Measurements from ENCODE around the gene JDP2.

JDP2 gene

GRCh38 chr14:75491376-75491978 is 63.7 kb downstream of the JDP2 start:
- DNase-seq, result no peak

DNA sequence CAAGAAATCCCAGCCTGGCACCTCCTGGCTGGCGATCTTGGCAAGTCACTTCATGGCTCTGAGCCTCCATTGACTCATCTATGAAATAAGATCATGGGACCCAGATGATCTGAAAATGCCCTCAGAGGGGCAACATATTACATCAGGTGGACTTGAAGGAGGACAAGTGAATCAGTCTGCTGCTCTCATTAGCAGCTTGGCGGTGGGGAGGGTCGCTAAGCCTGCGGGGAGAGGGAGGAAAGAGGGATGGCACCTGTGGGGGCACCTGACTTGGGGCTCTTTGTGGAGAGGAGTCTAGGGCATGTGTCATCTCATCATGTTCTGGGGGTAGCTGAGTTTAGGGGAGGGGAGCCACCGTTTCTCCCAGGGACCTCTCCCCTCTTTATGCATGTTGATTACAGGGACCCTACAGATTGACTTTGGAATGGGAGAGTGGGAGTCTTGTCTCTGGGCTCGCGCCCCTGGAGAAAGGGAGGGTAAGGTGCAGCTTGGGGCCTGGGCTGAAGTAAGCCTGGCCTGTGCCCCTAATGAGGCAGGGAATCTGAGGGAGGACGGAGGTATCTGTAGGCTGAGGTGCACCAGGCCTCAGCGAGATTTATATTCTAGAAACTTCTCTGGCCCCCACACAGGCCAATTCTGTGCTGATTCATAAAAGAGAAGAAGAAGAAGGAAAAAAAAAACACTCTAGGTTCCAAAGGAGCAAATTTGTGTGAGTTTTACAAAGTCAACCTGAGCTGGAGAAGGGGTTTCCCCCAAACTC is 65.2 kb downstream of the JDP2 start:
- no peak for DNase-seq

GRCh38 chr14:75493592-75494087 is 65.8 kb downstream of the JDP2 start:
- DNase-seq, result no peak

- no peak for DNase-seq
These were observed 67.1 kb downstream of the JDP2 start for GRCh38 chr14:75494896-75495295.

DNA sequence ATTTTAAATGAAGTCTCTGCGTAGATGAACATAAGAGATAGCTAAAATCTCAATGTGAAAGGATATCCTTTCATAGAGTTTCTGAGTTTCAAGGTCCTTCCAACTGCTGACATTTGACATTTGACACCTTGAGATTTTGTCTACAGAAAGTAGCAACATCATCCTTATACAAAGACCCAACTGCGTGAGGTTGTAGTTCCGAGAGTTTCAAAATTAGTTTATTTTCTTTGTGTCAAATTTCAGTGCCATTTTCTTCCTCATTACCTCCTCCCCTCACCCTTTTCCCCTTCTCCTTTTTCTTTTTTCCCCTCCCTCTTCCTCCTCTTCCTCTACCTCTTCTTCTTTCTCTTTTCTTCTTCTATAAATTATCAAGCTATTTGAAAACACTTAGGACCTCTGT is 67.6 kb downstream of the JDP2 start:
- no peak for DNase-seq

GRCh38 chr14:75495882-75496281 is 68.1 kb downstream of the JDP2 start:
- DNase-seq, result no peak

GRCh38 chr14:75496755-75497154 is 68.9 kb downstream of the JDP2 start:
- DNase-seq, result no peak

DNA sequence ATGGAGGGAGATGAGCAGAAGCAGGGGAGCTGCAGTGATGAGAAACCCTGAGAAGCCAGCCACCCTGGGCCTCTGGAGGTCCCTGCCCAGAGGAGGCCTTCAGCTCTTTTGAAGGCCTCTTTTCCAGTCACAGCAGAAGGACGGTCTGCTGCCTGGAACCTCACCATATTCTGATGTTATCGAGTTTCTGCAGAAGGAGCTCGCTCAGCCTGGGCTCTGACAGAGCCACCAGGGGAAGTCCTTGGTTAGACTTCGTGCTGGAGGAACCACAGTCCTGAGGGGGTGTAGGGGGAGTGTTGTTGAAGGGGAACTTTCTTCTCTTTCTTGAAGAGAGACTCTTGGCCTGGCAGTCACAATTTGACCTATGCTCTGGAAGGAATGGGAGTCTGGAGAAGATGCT is 69.4 kb downstream of the JDP2 start:
- no peak for DNase-seq

- no peak for DNase-seq
These were observed 69.9 kb downstream of the JDP2 start for GRCh38 chr14:75497701-75498100.

DNA sequence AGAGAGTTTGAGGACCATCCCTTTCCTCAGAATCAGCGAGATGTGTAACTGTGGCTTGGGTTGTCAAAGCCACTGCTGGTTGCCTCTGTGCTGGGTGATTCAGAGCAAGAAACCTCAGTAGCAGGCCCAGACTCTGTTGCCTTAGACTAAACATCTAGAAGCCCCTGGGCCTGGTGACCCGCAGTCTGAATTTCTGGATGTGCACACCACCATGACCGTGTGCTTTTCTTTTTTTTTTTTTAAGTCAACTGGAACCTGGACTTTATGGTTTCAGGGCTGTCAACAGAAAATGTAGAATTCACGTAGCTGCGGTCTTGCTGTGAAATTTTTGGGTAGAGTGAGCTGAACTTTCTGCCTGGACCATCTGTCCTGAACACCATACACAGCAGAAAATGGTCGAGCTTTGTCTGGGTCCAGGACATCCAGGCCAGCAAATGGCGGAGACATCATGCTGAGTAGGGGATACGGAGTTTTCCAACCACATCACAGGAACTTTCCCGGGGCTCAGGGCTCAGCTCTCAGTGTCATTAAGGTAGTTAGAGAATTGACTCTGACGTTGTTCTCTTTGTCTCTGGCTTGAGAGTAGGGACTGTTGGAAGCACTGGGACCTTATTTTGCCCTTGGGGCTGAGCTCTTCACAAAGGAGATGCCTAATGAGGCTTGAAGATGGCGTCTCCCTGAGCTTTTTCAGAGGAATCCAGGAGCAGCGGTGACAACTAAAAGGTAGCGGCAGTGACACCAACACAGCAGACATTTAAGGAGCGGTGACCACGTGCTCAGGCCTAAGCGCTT is 71.5 kb downstream of the JDP2 start:
- no peak for DNase-seq

DNA sequence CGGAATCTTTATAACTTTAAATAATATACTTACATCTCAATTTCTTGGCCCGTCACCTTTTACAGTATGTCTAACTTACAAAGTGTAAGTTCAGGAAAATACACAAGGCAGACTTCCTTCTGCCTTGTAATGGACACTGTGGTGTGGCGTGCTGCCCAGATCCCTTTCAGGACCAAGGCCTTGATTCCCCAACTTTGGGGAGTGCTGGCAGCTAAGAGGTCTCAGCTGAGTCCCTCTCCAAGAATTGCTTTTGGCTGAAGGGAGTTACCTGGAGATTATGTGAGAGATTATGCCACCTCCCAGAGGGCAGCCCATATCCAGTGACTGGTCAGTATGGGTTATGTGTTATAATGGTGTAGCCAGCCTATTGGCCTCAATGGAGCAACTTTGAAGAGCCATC is 73.3 kb downstream of the JDP2 start:
- DNase-seq, result no peak

- DNase-seq, result no peak
These were observed 76.6 kb downstream of the JDP2 start for GRCh38 chr14:75504411-75504810.

DNA sequence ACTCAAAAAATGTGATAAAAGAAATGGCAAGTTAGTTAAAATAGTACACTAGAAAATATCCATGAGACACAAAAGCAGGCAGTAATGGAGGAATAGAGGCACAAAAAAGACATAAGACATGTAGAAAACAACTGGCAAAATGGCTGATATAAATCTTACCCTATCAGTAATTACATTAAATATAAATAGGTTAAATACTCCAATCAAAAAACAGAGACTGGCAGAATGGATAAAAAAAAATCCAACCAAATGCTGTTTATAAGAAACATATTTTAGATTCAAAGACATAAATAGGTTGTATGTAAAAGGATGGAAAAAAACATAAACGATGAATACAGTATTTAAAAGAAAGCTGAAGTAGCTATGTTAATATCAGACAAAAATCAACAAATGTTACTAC is 79.1 kb downstream of the JDP2 start:
- no peak for DNase-seq

DNA sequence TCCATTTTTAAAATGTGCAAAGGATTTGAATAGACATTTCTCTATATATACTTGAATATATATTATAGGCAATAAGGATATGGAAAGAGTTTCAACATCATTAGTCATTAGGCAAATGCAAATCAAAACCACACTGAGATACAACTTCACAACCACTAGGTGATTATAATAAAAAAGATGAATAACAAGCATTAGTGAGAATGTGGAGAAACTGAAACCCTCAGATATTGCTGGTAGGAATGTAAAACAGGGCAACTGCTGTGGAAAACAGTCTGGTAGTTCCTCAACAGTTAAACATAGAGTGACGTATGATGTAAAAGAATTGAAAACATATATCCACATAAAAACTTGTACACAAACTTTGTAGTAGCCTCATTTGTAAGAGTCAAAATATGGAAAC is 82.7 kb downstream of the JDP2 start:
- DNase-seq, result no peak

DNA sequence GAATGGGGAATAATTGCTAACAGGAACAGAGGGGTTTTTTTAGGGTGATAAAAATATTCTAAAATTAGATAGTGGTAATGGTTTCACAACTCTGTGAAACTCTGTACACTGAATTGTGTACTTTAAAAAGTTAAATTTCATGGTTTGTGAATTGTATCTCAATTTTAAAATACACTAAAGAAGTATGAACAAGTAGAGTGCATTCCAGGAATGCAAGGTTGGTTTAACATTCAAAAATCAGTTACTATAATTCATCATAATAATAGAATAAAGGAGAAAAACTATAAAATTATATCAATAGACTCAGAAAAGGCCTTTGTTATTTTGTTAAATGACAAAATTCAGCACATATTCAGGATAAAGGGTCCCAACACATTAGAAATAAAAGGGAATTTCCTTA is 83.4 kb downstream of the JDP2 start:
- DNase-seq, result no peak

DNA sequence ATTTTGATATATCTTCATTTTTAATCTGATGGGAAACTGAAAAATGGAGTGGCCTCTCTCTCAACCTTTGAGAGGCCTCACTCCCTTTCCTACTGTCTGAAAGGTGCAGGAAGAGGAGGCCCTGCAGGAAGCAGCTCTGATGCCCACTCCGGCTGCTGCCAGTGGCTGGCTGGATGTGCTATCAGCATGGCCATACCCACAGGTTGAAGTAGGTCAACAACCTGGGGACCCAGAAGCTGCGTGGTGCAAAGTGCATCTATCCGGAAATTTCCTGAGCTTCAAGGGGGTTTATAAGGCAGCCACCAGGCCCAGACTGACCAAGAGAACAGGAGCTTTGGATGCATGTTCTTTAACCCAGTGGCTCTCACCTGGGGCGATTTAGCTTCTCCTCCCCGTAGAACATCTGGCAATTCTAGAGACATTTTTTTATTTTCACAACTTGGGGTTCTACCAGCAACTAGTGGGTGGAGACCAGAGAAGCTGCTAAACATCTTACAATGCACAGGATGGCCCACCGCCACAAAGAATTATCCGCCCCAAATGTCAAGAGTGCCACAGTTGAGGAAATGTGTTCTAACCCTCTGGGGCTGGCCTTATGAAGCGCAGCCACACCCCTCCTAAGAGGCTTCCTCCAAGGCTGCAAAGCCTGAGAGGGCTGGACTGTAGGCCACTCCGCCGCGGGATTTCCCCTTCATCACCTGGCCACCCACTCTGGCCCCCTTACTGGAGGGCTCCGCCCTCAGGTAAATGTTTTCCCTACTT is 86.3 kb downstream of the JDP2 start:
- DNase-seq, result no peak

DNA sequence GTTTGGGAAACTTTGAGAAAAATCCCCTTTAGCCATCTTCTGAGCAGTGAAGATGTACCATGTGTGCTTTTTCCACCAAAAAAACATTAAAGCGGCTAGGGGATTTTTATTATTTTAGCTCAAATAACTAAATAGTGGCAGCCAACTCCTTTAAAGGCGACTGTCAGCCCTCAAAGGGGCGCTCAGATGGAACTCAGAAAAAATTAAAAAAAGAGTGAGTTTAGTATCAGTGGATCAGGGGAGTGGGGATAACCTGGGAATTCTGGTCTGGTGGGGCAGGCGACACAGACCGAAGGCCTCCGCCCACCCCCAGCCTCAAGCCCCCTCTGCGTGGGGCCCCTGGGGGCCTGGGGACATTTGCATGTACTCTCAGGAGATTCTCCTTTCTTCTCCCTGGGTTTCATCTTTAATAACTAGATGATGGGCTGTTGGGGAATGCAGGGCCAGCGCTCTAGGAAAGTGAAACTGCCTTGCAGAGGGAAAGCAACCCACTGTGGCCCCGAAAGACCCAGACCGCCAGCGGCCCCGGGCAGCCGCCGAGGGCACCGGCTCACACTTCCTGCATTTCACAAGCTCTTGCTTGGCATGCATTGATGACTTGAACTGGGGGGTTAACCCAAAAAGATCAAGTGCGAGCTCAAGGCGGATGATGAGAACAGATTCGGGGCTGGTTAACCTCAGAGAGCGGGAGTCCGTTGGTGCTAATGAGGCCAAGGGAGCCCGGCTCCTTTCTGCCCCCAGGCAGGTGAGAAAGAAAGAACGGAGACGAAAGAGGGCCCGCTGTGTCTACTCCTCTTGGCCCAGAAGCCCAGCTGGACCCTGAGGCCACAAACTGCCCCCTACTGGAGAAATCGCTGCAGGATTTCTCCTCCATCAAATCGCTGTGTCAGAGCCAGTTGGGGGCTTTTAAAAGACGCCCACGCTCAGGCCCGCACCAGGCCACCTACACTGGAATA is 87.1 kb downstream of the JDP2 start:
- DNase-seq, result no peak

DNA sequence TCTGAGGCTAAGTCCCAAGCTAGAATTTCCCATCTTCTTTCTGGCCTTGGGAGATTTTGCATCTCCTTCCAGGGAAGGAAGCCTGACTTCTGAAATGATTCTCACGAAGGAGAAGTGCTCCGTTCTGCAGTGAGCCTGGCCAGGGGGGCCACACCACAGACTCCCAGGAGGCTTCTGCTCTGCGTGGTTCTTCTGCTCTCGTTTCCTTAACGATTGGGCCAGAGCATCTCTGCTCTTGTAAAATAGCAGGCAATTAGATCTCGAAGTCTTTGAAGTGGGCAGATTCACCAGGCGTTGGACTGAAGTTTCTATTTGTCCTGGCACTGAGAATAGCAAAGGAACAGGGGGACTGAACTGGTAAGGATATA is 87.8 kb downstream of the JDP2 start:
- no peak for DNase-seq

GRCh38 chr14:75518625-75519024 is 90.8 kb downstream of the JDP2 start:
- no peak for DNase-seq

DNA sequence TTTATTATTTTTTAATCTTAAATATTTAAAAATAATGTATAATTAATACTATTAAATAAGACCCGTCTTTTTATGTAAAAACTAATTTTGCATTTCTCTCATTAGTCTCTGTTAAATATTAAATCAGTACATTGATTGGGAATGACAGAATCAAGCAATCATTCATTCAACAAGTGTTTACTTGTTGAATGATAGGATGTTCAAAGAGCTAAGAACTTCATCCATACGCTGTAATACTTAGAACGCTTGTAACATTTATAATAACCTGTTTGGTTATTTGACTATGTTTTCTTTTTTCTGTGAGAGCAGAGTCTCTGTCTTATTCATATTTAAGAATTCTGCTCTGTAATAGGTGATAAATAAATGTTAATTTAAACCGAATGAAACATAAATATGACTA is 91.6 kb downstream of the JDP2 start:
- DNase-seq, result no peak

DNA sequence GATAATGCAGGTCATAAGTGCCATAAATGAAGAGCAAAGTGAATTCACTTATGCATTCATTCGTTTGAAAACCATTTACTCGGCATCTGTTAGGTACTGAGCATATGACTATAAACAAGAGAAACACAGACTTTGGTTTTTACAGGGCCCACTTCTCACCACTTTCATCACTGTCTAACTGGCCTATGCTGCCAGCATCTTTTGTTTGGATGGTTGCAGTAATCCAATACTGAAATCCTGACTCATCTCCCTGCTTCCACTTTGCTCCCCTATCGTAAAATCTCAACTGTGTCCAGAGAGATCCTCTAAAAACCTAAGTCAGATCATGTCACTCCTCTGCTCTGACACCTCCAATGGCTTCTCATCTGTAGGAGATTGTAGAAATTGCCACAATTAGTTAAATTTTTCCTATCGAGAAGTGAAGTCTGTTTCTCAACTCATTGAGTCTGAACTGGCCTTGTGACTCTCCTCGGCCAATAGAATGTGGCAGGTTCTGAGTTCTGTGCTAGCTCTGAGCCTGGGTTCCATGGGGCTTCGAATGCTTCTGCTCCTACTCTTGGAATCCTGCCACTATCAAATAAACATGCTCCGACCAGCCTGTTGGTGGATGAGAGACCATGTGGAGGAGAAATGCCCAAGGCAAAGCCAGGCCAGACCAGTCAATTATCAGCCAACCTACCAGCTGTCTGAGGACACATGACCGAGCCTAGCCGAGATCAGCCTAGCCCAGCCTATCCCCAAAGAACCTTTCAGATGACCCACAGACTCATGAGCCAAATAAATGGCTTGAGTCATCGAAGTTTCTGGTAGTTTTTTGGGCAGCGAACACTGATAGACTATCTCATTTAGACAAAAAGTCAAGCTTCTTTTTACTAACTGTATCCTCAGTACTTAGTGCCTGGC is 92.3 kb downstream of the JDP2 start:
- no peak for DNase-seq

Data from cortex of kidney (tissue), 1 donor.